ENCODE measurements around the gene CPNE7.
A peak's percentile ranks its signal among the peaks of the same experiment; 100 is the strongest.

CPNE7 gene

GRCh38 chr16:89549007-89549700 is 26.4 kb upstream of the CPNE7 start:
- DNase-seq (ENCODE audit: low spot score): no peak

GRCh38 chr16:89550421-89551007 is 25.0 kb upstream of the CPNE7 start:
- DNase-seq (ENCODE audit: low spot score): no peak

DNA sequence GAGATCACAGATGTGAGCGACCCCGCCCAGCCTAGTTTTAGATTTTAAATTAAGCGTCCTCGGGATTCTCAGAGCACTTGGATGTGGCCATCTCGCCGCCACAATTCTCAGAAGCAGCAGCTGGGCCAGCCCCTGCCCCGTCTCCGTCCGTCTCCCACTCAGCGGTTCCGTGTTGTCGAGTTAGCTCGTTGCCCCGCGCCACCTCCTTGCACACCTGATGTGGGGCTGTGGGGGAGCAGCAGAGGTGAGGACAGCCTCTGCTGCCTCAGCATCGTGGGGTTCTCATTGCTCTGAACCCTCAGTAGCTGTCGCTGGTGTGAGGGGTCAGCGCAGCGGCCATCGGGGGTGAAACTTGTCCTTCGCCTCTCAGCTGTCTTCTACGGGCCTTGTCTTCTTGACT is 23.2 kb upstream of the CPNE7 start:
- no peak for DNase-seq (ENCODE audit: low spot score)

- DNase-seq (ENCODE audit: low spot score): no peak
Observed at GRCh38 chr16:89552913-89553312, 22.6 kb upstream of the CPNE7 start.

DNA sequence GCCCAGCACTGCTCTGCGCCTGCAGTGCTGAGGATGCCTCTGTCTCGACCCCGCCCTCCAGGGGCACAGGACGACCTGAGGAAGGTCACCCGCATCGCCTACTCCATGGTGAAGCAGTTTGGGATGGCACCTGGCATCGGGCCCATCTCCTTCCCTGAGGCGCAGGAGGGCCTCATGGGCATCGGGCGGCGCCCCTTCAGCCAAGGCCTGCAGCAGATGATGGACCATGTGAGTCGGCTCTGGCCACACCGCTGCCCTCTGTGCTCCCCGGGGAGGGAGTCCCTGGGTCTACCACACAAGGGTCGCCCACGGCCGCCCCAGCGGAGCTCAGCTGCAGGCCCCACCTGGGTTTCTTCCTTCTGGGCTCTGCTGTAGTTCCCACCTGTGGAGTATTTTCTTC is 21.8 kb upstream of the CPNE7 start:
- DNase-seq (ENCODE audit: low spot score): no peak

- DNase-seq (ENCODE audit: low spot score): no peak
Observed at GRCh38 chr16:89554343-89554742, 21.2 kb upstream of the CPNE7 start.

DNA sequence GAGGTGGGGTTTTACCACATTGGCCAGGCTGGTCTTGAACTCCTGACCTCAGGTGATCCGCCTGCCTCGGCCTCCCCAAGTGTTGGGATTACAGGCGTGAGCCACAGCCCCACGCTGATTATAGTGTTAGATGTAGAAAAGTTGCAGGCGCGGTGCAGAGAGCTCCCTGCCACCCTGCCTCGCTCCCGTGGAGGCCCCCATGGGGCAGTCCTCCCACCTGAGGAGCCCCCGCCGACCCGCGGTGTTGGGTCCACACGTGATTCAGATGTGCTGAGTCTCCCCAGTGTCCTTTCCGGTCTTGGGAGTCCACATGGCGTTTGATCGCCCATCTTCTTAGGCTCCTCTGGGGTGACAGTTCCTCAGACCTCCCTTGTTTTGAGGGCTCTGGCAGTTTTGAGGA is 20.3 kb upstream of the CPNE7 start:
- DNase-seq (ENCODE audit: low spot score): no peak

GRCh38 chr16:89555780-89556179 is 19.8 kb upstream of the CPNE7 start:
- DNase-seq (ENCODE audit: low spot score): no peak

DNA sequence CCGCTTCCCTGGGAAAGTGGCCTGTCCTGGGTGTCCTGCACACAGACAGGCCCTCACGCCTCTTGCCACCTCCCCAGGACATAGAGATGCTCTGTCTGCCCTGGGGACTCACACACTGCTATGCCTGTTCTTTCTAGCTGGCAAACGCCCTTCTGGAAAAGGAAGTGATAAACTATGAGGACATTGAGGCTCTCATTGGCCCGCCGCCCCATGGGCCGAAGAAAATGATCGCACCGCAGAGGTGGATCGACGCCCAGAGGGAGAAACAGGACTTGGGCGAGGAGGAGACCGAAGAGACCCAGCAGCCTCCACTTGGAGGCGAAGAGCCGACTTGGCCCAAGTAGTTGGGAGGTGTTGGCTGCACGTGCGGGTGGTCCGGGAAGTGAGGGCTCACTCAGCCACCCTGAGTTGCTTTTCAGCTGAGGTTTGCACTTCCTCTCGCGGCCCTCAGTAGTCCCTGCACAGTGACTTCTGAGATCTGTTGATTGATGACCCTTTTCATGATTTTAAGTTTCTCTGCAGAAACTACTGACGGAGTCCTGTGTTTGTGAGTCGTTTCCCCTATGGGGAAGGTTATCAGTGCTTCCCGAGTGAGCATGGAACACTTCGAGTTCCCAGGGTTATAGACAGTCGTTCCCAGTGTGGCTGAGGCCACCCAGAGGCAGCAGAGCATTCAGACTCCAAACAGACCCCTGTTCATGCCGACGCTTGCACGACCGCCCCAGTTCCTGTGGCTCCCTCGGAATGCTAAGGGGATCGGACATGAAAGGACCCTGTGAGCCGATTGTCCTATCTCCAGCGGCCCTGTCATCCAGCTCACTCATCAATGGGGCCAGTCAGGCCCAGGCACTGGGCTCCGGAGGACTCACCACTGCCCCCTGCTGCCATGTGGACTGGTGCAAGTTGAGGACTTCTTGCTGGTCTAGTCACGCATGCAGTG is 18.5 kb upstream of the CPNE7 start:
- DNase-seq (ENCODE audit: low spot score): peak; percentile 79

GRCh38 chr16:89557690-89558490 is 17.7 kb upstream of the CPNE7 start:
- DNase-seq (ENCODE audit: low spot score): no peak

DNA sequence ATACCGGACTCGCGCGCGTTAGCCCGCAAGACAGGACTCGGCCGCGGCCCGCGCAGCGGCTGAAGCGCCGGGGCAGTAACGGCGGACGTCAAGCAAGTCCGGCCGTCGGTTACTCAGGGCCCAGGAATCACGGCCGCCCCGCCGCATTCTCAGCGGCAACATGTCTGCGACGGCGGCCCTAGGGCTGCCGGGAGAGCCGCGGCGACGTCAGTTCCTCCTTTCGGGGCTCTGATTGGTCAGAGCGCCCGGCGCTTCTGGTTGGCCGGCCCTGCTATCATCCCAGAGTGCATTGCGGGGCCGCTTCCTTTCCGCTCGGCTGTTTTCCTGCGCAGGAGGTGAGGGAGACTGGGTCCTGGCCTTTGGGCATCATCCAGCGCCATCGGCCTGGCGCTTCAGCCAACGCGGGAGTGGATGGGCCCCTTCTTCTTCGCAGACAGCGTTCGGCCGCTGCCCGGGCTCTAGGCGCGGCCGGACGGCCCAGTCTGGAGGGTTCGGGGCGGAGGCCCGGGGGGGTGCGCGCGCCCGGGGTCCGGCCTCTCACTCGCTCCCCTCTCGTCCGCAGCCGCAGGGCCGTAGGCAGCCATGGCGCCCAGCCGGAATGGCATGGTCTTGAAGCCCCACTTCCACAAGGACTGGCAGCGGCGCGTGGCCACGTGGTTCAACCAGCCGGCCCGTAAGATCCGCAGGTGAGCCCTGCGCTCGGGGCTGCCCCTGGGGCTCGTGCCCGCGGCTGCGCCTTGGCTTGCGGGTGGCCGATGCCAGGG is 15.0 kb upstream of the CPNE7 start, which contains the start of gene RPL13:
TSS of gene RPL13 (plus strand) at position 305 of the 764 bp plus-strand sequence. CDS start at position 583, 278 bp downstream.
- peak; percentile 99 for DNase-seq (ENCODE audit: low spot score)

- no peak for DNase-seq (ENCODE audit: low spot score)
Observed at GRCh38 chr16:89561142-89561883, 14.2 kb upstream of the CPNE7 start.

GRCh38 chr16:89561884-89562599 is 13.5 kb upstream of the CPNE7 start:
- DNase-seq (ENCODE audit: low spot score): no peak

- DNase-seq (ENCODE audit: low spot score): no peak
Observed at GRCh38 chr16:89562939-89563338, 12.6 kb upstream of the CPNE7 start.

- no peak for DNase-seq (ENCODE audit: low spot score)
Observed at GRCh38 chr16:89563639-89564392, 11.7 kb upstream of the CPNE7 start.

- DNase-seq (ENCODE audit: low spot score): no peak
Observed at GRCh38 chr16:89564476-89565255, 10.9 kb upstream of the CPNE7 start.

DNA sequence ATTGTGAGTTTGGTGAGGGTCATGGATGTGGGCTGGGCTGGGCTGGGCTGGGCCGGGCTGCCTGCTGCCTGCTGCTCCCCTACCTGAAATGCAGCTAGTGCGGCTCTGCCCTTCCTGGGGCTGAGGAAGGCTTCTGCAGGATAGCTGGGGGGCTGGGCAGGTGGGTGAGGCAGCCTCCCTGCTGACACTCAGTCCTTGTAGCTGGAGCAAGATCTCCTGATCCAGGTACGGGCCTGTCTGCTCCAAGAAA is 10.4 kb upstream of the CPNE7 start:
- no peak for DNase-seq (ENCODE audit: low spot score)

All from GM03348 (cell line).